C1 segment of cervical spinal cord (tissue), 14 donors: ENCODE data around the gene TGFBR3L.
"Not testable (repeated sequence)": the region's sequence is repeated elsewhere in the genome, so short reads cannot be mapped to it uniquely, and the experiment has no call there.

Source experiments
- DNase-seq, 14 donors: peaks; one replicate each; lab custom pipeline; 2025; lab: John Stamatoyannopoulos, UW

Gene TGFBR3L

DNA sequence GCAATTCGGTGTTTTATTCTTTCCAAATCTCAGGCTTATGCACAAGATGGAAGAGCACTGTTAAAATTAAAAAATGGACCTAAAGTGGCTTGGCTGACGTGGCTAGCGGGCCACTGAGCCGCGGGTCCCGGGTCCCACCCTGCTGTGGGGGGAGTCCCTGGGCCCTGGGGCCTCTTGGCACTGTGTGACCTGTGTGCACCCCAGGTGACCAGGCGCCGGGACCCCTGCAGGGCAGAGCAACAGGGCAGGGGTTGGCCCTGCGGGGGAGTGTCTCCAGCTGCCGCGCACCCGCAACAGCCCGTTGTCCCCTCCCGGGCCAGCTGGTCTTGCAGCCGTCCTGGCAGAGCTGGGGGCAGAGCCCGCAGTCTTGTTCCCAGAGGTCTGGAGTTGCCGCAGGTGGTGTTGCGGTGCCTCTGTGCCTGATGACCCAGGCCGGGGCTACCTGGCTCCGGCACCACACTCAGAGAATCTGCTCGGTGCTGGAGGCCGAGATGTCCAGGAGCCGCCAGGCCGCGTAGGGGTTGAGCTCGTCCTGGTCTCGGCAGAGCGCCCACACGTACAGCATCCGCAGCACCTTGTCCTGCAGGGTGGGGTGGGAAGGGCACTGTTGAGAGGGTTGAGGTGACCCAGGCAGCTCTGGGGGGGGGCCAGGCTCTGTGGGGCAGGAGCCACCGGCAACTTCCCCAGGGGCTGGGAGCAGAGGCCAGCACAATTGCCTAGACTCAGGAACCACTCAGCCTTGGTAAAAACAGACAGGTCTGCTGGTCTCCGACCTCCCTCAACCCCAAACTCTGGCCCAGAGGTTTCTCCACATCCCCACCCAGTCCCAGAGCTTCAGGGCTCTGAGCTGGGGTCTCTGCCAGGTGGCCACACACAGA, 12.3 kb downstream of the TGFBR3L start:
- no peak for DNase-seq

GRCh38 chr19:7927605-7928333, 13.1 kb downstream of the TGFBR3L start:
- DNase-seq, result no peak

GRCh38 chr19:7928334-7928706, 13.7 kb downstream of the TGFBR3L start:
- no peak for DNase-seq

- no peak for DNase-seq
Observed at GRCh38 chr19:7928741-7929701, 14.4 kb downstream of the TGFBR3L start.

DNA sequence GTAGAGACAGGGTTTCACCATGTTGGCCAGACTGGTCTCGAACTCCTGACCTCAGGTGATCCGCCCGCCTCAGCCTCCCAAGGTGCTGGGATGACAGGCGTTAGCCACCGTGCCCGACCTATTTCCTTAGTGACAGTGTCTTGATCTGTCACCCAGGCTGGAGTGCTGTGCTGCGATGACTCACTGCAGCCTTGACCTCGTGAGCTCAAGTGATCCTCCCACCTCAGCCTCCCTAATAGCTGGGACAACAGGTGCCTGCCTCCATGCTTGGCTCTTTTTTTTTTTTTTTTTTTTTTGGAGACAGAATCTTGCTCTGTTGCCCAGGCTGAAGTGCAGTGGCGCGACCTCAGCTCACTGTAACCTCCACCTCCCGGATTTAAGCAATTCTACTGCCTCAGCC, 15.4 kb downstream of the TGFBR3L start:
- not testable (repeated sequence) for DNase-seq

GRCh38 chr19:7930765-7931164, 16.1 kb downstream of the TGFBR3L start:
- DNase-seq, result no peak

- DNase-seq, result no peak
Observed at GRCh38 chr19:7931221-7932061, 16.8 kb downstream of the TGFBR3L start.

GRCh38 chr19:7932276-7932929, 17.8 kb downstream of the TGFBR3L start:
- DNase-seq, result no peak

- no peak for DNase-seq
Observed at GRCh38 chr19:7932930-7933300, 18.3 kb downstream of the TGFBR3L start.

DNA sequence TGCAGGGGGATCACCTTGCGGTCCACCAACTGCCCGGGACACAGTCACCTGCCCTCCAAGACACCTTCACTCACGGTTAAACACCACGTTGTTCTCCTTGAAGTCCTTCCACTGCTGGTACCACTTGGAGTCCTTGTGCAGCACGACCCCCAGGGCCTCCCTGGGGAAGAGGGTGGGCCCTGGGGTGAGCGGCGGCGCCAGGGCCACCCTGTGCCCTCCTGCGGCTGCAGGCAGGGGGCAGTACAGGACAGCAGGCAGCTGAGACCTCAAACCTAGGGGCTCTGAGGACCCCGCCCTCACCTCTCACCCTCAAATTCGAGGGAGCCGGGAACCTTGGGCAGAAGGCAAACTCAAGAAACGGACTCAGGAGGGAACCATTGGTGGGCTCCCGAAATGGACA, 18.8 kb downstream of the TGFBR3L start:
- DNase-seq, result no peak

- no peak for DNase-seq
Observed at GRCh38 chr19:7933828-7934725, 19.4 kb downstream of the TGFBR3L start.

DNA sequence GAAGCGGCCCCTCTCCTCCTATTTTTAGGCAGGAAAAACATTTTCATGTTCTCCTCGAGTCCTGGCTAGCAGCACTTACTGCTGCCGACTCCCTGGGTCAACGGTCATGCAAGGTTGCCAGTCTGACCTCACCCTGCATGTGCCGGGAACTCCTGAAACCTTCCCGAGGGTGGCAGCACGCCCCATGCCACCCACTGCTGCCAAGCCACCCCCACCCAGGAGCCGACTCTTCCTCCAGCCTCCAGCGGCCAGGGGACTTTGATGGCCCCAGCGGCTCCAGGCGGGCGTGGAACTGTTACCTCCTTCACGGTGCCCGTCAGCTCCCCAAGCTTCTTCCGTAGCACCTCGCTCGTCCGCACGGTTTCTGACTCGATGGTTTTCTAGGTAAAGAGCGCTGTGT, 20.1 kb downstream of the TGFBR3L start:
- no peak for DNase-seq

- DNase-seq, result no peak
Observed at GRCh38 chr19:7940841-7941240, 26.2 kb downstream of the TGFBR3L start.

DNA sequence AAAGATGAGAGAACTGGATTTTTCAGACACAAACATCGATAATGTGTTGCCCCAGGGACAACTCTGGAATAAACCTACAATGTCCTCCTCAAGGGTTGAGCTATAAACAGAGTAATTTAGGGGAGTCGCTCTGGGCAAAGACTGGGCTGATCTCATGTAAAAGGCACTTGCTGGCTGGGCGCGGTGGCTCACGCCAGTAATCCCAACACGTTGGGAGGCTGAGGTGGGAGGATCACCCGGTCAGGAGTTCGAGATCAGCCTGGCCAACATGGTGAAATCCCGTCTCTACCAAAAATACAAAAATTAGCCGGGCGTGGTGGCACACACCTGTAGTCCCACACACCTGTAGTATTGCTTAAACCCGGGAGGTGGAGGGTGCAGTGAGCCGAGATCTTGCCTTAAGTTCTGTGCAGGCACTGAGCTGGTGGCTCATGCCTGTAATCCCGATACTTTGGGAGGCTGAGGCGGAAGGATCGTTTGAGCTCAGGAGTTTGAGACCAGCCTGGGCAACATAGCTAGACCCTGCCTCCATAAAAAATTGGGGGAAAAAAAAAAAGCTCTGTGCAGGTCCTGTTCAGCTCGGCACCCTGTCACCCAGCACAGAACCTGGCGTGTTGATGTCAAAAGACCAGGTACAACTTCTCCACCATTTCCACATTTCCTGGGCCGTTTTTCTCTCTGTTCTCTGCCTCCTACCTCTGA, 27.4 kb downstream of the TGFBR3L start:
- DNase-seq, result no peak

DNA sequence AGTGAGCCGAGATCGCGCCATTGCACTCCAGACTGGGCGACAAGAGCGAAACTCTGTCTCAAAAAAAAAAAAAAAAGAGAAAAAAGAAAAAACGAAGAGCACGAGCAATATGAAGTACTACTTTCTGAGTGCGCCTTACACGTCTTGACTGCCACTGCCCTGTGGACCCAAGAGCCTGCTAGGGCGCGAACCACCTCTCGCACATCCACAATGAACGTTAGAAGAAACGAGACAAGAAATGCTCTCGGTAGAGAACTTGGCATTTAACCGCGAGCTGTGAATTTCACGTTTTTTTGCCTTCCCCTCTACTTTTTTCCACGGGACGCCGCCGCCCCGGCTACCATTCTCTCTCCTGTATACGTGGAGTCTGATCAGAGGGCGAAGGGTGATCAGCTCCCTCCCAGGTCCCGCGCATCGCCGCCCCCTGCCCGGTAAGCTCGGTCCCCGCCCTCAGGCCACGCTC, 28.4 kb downstream of the TGFBR3L start:
- DNase-seq, result no peak

- DNase-seq, result peak; percentile 82 to 100 (median 97)
Observed at GRCh38 chr19:7943444-7944176, 29.0 kb downstream of the TGFBR3L start, which contains the start of gene TIMM44. TIMM44 (minus strand) TSS chr19:7943666; CDS start chr19:7943651, 15 bp downstream.

- DNase-seq, result peak in 12 of 14 donors; percentile 64 to 85 (median 77)
Observed at GRCh38 chr19:7944177-7944761, 29.6 kb downstream of the TGFBR3L start.
